ENCODE data around the gene CYP2A13.

The CYP2A13 gene

GRCh38 chr19:41136636-41137455 lies 48.6 kb downstream of the CYP2A13 start:
- TF ChIP-seq ZFX (IDR thresholded peaks at IDR 0.05) (no peak), CTCF (conservative IDR thresholded peaks at IDR 0.05) (no peak)

GRCh38 chr19:41144403-41144802 lies 56.2 kb downstream of the CYP2A13 start:
- H3K27ac ChIP-seq = no peak overlapping the region
- TF ChIP-seq CTCF (conservative IDR thresholded peaks at IDR 0.05) (peak; percentile 79), ZFX (IDR thresholded peaks at IDR 0.05) (no peak)

More at GRCh38 chr19:41136636-41137455, 48.6 kb downstream of the CYP2A13 start:
- no peak overlapping the region for H3K27ac ChIP-seq
